Stomach (tissue), 9 donors: ENCODE measurements around the gene TSPAN19. TPM values are rescaled to one million over a fixed set of nuclear protein-coding genes. Genes with fewer than 3 reads are reported as not detected.

Experiments used
- DNase-seq, 2 donors: peaks; one replicate each; pipeline versions ENCODE4 v3.0.0 to v3.0.0-alpha.2; 2013 to 2019
- H3K27ac ChIP-seq, 5 donors: fragments of 200-600 bp in 4 of 5; sonication (generic) in 4 of 5; one replicate each; pipeline ENCODE4 v1.5.1; 2013 to 2019; ENCODE audit warnings: mild to moderate bottlenecking in 1 of 5, moderate library complexity in 1 of 5
- H3K27me3 ChIP-seq, 3 donors: fragments of 200-600 bp; sonication (generic); one replicate each; pipeline ENCODE4 v1.5.1; 2017 to 2019; ENCODE audit warnings: mixed run types in 1 of 3
- H3K36me3 ChIP-seq, 4 donors: fragments of 200-600 bp; sonication (generic); 1 replicate in 3 of 4; 2 replicates in 1 of 4; pipeline ENCODE4 v1.5.1; 2016 to 2019
- H3K4me1 ChIP-seq, 4 donors: fragments of 200-600 bp; sonication (generic); one replicate each; pipeline ENCODE4 v1.5.1; 2016 to 2019
- H3K4me3 ChIP-seq, 4 donors: fragments of 200-600 bp; sonication (generic) in 3 of 4; one replicate each; pipeline ENCODE4 v1.5.1; 2016 to 2019; ENCODE audit warnings: mild to moderate bottlenecking in 1 of 4
- H3K9me3 ChIP-seq, 4 donors: fragments of 200-600 bp; sonication (generic); one replicate each; pipeline ENCODE4 v1.5.1; 2016 to 2019
- CTCF ChIP-seq, 7 experiments: fragments of 450-650 bp in 4 of 7; fragments of 200-600 bp in 3 of 7; sonication (generic) in 3 of 7; IDR thresholded peaks; one replicate each; pipeline ENCODE4 v1.5.1; 2016 to 2019; ENCODE audit warnings: antibody characterized with exemption in 7 of 7, control low read depth in 2 of 7, mild to moderate bottlenecking in 1 of 7
- EP300 ChIP-seq: sonication (generic); formaldehyde crosslinking; IDR thresholded peaks from one replicate; pipeline ENCODE4 v1.6.1; 2017; ENCODE audit warnings: antibody characterized with exemption
- POLR2A ChIP-seq, 4 donors: fragments of 450-650 bp; IDR thresholded peaks; one replicate each; pipeline ENCODE4 v1.6.1; 2016; ENCODE audit warnings: antibody characterized with exemption in 4 of 4, control low read depth in 2 of 4, mild to moderate bottlenecking in 1 of 4, moderate library complexity in 1 of 4
- POLR2AphosphoS5 ChIP-seq, 3 donors: sonication (generic); formaldehyde crosslinking; IDR thresholded peaks; one replicate each; pipeline ENCODE4 v1.6.1; 2016; ENCODE audit warnings: antibody characterized with exemption in 3 of 3
- WGBS, 5 donors: extraction: QIAGEN DNeasy Blood & Tissue Kit in 3 of 5; methylation state at CpG; one replicate each; pipeline versions ENCODE4 v1.1.5 to v1.1.7; 2013 to 2018; 5-methylcytosine and 5-hydroxymethylcytosine counted together
- intact Hi-C: fragments of 100-400 bp; cut with DNase I; formaldehyde crosslinking; loops from one replicate; pipeline ENCODE4 v1.15.1; 2023; ENCODE audit warnings: low total_unique reads
- polyA plus RNA-seq, 3 donors: library from polyadenylated mRNA; stranded (reverse); fragments of 200-250 nt; gene quantifications; one replicate each; pipeline ENCODE4 v1.2.3, GENCODE V29; 2013
- total RNA-seq, 5 donors: library from RNA; depleted of rRNA; stranded (reverse); fragments of >200 nt; gene quantifications; one replicate each; pipeline versions ENCODE4 v1.1.0 to v1.2.3, GENCODE V29; 2014 to 2016
- donor health status: healthy with polysubstance abuse.
- donor health status: Bipolar disorder and iron deficiency.
- donor health status: healthy.

Gene TSPAN19
- total and polyA plus RNA-seq, 8 donors, result 12.3 TPM; not detected in 7

- H3K27me3 ChIP-seq, result no peaks in the 10 kb centered on the region
- no peak for DNase-seq
- no peak for TF ChIP-seq CTCF (IDR thresholded peaks at IDR 0.05)
- no peak for TF ChIP-seq POLR2A (IDR thresholded peaks at IDR 0.05)
- TF ChIP-seq EP300, result no peak
- no peak for TF ChIP-seq POLR2AphosphoS5 (IDR thresholded peaks at IDR 0.05)
- H3K4me3 ChIP-seq, result no peak overlapping the region
- H3K9me3 ChIP-seq, result no peaks in the 10 kb centered on the region
- H3K4me1 ChIP-seq, result no peaks in the 10 kb centered on the region
- intact Hi-C loops, result no loop called here
- H3K27ac ChIP-seq, result no peak overlapping the region
- no peaks in the 10 kb centered on the region for H3K36me3 ChIP-seq
- WGBS, 5 donors, result 91 to 97% (median 92%) methylated on average over 2 of the region's 2 CpGs
These were observed 61.8 kb downstream of the TSPAN19 start for GRCh38 chr12:84974155-84974815.

DNA sequence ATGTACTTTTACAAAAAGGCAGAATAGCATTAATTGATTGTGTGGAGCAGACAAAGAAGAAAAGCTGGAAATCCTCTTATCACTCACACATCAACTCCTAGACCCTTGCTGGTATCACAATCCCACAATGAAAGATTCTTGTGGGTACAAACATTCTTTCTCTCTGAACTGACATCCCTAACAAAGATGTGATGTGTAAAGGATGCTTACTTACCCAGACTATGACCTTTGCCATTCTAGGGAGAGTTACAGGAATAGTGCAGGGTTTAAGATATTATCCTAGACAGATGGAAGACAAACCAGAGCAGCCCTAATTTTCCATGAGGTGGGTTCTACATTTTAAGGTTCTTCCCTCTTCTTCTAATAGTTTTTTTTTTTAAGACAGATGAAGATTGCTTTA is 63.1 kb downstream of the TSPAN19 start:
- Histone ChIP-seq H3K4me1 (no peaks in the 10 kb centered on the region), H3K36me3 (no peaks in the 10 kb centered on the region), H3K27me3 (no peaks in the 10 kb centered on the region), H3K27ac (no peak overlapping the region), H3K9me3 (no peaks in the 10 kb centered on the region), H3K4me3 (no peak overlapping the region)
- TF ChIP-seq POLR2A (IDR thresholded peaks at IDR 0.05) (no peak), EP300 (no peak), POLR2AphosphoS5 (IDR thresholded peaks at IDR 0.05) (no peak), CTCF (IDR thresholded peaks at IDR 0.05) (no peak)
- DNase-seq, result no peak
- intact Hi-C loops, result no loop called here

DNA sequence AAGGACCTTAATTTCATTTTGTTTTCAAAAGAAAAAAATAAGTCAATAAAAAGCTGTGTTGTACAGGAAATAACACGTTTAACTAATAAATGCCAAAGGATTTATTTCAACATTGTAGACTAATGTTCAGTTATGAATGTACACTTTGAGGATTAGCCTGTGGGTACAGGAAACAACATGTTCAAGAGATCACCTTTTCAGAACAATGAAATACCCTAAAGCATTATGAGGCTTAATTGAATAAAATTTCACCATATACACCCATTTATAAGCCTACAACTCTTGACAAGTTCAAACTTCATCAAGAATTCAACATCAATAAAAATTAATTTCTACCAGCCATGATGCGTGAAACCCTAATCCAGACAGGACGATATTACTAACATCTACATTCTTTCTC is 66.9 kb downstream of the TSPAN19 start:
- Histone ChIP-seq H3K27ac (no peak overlapping the region), H3K9me3 (no peaks in the 10 kb centered on the region), H3K36me3 (no peaks in the 10 kb centered on the region), H3K4me3 (no peak overlapping the region), H3K4me1 (no peaks in the 10 kb centered on the region), H3K27me3 (no peaks in the 10 kb centered on the region)
- intact Hi-C loops, result no loop called here
- TF ChIP-seq CTCF (IDR thresholded peaks at IDR 0.05) (no peak), EP300 (no peak), POLR2AphosphoS5 (IDR thresholded peaks at IDR 0.05) (no peak), POLR2A (IDR thresholded peaks at IDR 0.05) (no peak)
- WGBS, 5 donors, result 72 to 78% (median 76%) methylated on average over 3 of the region's 3 CpGs
- no peak for DNase-seq

Other genes with a start within 250 kb of the TSPAN19 start
- gene SLC6A15, start 123.5 kb downstream of the TSPAN19 start, total RNA-seq, result 1 to 10 TPM in 1 of 5 donors, not detected in 4; 2.6 TPM
- gene SLC6A15, start 123.5 kb downstream of the TSPAN19 start, polyA plus RNA-seq, result 1 to 10 TPM in 1 of 3 donors, not detected in 2; 1.5 TPM
- gene LRRIQ1, start 74 bp upstream of the TSPAN19 start, total RNA-seq, result 1 to 10 TPM in 1 of 5 donors, under 1 TPM in 1, not detected in 3; 0.92 to 2.2 TPM
- under 1 TPM in 1 of 3 donors, not detected in 2; 0.05 TPM for gene LRRIQ1, start 74 bp upstream of the TSPAN19 start, polyA plus RNA-seq
- not detected for gene ALX1, start 243.9 kb upstream of the TSPAN19 start, total RNA-seq
- gene ALX1, start 243.9 kb upstream of the TSPAN19 start, polyA plus RNA-seq, result not detected